Prostate gland (tissue), 2 donors: Measurements from ENCODE around the gene RRAGB.

Experiments
- CTCF ChIP-seq, 4 experiments: fragments of 200-600 bp in 2 of 4; fragments of 450-650 bp in 2 of 4; sonication (generic) in 2 of 4; IDR thresholded peaks; 1 replicate in 3 of 4; 2 replicates in 1 of 4; pipeline ENCODE4 v1.5.1; 2016 to 2019; ENCODE audit warnings: antibody characterized with exemption in 4 of 4, mild to moderate bottlenecking in 2 of 4, moderate library complexity in 2 of 4
- POLR2A ChIP-seq: fragments of 450-650 bp; IDR thresholded peaks from one replicate; pipeline ENCODE4 v1.6.1; 2016; ENCODE audit warnings: antibody characterized with exemption, mild to moderate bottlenecking
- POLR2AphosphoS5 ChIP-seq: sonication (generic); formaldehyde crosslinking; IDR thresholded peaks from one replicate; pipeline ENCODE4 v1.6.1; 2017; ENCODE audit warnings: antibody characterized with exemption

GRCh38 chrX:55777596-55777995 is 60.0 kb downstream of the RRAGB start:
- TF ChIP-seq CTCF (IDR thresholded peaks at IDR 0.05), result no peak
- TF ChIP-seq POLR2A, result no peak
- no peak for TF ChIP-seq POLR2AphosphoS5
